ENCODE results near the gene TLE1.
"Not testable (repeated sequence)": the region's sequence is repeated elsewhere in the genome, so short reads cannot be mapped to it uniquely, and the experiment has no call there.

Gene TLE1

DNA sequence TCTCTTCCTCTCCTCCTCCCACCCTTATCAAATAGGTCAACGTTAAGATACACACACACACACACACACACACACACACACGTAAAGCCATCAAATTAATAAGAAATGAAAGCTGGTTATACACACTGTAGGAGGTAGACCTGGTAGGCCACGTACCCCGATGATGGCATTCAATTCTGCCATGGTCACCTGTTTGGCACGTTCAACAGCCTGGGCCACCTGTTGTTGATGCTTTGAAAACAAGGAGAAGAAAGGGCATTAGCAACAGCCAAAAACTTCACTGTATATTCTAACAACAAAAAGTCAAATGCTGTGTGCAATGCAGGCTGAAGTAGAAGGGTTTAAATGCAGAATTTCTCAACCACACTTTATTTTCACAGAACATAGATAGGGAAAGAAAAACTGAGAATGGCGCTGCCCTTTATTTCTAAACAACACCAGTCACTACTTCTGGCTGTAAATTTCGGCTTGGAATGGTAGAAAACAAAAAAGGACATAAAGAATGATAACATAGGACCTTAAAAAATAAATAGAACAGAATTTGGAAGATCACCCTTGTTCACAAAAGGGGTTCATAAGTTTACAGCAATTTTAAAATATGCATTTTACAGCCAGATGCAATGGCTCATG is 37.2 kb downstream of the TLE1 start:
- no peak for DNase-seq

DNA sequence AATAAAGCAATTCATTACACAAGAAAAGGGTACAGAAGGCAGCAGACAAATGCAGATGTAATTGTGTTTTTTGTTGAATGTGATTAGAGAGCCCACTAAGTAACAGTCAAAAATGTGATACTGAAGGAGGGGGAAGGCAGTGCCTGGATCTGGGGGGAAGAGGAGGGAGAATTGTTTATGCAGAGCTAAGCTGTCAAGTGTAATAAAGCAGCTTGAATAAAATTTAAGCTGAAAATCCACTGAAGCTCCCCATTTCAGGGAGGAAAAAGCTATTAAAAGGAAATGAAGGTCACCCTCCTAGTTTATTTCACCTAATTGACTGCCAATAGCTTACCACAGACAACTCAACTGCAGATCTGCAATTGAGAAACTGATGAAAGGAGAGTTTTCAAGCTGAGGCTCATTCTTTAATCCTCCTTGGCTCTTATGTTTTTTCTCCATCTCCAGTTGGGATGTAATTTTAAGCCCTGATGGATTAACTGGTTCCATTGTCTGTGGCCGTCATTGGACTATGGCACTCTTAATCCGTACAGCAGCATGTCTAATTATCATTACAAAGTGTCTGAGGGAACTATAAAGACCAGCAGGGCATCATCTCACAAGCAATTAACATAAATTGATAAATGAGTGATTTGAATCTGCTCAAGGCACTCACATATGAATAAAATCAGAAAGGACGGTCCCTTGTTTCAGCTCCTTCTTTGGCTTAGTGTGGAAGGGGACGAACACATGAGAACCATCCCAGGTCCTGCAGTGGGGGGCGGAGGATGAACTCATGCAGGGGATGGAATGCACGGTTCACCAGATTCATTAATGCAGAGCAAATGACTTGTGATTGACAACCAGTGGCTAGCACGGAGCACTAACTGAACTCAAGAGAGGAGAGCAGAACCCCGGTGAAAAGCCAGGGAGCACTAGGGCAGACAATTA is 38.5 kb downstream of the TLE1 start:
- DNase-seq = no peak

DNA sequence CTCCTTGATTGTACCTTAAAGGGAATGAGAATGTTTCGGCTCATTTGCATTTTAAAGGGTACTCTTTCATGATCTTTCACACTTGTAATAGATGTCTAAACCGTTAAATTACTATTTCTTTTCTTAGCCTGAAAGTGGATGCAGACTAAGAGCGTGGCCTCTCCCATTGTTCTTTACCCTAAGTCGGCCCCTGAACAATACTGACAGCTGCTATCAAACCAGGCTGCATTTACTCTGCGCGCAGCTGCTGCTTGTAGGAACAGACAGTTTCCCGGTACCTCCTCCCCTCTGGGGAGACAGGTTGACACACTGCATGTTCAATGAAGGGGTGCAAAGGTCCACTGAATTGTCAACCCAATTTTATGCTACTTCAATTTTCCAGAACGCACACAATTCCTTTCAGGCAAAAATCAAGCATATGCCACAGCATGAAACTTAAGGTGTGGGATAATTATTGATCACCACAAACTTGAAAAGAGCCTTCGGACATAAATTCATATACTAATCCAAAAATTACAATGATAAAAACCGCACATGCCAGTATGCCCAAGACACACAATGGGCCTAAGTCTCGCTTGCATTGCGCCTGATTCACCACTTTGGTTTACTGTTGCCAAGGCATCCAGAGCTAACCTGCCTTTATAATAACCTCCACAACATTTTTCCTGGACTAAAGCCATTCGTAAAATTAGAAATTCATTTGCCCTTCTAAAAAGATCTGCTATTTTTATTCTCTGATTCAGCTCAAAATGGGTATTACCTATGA is 39.7 kb downstream of the TLE1 start:
- DNase-seq = no peak

- DNase-seq = no peak
These were observed 40.5 kb downstream of the TLE1 start for GRCh38 chr9:81648891-81649290.

- no peak for DNase-seq
These were observed 43.0 kb downstream of the TLE1 start for GRCh38 chr9:81646337-81646736.

DNA sequence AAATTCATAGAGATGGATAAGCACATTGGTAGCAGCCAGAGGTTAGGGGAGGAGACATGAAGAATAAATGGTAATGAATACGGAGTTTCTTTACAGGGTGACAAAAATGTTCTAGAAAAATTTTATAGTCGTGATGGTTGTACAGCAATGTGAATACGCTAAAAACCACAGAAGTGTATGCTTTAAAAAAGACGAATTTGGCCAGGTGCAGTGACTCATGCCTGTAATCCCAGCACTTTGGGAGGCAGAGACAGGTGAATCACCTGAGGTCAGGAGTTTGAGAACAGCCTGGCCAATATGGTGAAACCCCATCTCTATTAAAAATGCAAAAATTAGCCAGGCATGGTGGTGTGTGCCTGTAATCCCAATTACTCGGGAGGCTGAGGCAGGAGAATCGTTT is 44.8 kb downstream of the TLE1 start:
- not testable (repeated sequence) for DNase-seq

DNA sequence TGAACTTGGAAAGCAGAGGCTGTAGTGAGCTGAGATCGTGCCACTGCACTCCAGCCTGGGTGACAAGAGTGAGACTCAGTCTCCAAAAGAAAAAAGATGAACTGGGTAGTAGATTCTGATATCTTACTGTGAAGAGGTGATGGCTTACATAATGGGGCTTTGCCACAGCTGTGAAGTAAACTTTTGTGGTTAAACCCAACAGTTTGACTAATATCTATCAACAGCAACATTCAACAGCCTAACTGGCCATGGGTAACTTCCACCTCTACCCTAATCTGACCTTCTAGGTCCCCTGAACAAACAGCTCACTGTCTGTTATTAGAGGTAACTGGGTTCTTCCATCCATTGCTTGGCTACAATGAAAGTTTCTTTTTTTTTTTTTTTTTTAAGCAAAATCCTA is 52.1 kb downstream of the TLE1 start:
- no peak for DNase-seq

GRCh38 chr9:81636255-81636599 is 53.1 kb downstream of the TLE1 start:
- no peak for DNase-seq

GRCh38 chr9:81635521-81636254 is 53.7 kb downstream of the TLE1 start:
- DNase-seq = no peak

GRCh38 chr9:81634915-81635516 is 54.3 kb downstream of the TLE1 start:
- DNase-seq = no peak

DNA sequence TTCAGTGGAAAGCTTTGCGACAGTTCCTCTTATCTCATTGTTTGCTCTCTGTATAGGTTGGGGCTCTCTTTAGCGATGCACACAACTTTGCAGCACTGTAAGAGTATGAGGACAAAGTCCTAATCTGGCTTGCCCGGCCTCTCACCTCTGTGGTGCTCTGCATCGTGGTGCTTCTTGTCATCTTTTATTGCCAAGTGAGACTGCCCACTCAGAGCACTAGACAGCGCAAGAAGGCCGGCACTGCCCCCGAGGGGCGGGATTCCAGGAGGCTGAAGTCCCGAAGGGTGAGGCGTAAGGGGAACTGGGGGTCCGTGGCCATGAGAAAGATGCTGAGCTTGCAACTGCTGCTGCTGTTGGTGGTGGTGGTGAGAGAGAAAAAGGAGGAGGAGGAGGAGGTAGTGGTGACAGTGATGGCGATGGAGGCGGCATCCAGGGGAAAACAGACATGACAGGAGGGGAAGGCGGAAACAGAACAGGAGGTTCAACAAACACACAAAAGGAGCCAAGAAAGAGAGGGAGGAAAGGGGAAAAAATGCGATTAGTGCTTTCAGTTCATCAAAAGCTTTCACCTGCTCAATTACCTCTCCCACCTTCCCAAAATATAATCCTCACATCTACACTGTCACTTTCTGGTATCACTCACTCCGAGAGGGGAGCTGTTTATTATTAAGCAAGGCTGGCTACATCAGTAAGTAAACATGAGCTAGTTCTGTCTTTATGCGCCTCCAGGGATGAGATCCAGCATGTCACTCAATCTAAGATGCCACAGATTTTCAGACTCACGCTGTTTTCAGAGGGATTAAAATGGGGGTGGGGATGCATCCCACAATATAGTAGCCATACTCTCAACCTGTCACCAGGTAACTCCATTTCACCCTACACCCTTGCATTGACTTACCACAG is 55.1 kb downstream of the TLE1 start:
- DNase-seq = no peak

DNA sequence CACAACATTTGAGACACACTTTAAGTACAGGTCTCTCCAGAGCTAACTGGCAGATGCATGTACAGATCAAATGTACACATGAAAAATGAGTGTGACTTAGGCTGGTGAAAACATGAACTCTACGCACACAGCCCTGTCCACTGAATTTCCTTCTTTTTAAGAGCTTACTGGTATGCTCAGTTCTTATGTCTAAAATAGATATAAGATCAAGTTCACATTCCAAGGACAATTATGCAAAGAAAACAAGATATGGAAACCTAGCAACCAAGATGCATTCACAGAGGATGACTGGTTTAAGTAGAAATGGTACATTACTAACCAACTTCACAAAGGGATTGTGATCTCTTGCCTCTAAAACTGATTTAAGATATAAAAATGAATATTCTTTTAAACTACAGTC is 56.7 kb downstream of the TLE1 start:
- DNase-seq = no peak

GRCh38 chr9:81631218-81631745 is 58.1 kb downstream of the TLE1 start:
- DNase-seq = no peak

DNA sequence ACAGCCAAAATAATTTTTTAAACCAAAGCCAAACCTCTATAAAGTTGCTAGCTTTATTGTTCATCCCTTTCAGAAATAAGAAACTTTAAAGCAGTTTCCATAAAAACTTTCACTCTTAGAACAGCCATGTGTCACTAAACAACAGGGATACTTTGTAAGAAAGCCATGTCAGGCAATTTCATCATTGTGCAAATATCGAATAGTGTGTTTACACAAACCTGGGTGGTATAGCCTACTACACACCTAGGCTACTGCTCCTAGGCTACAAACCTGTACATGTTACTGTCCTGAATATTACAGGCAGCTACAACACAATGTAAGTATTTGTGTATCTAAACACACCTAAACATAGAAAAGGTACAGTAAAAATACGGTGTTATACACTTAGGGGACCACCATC is 59.9 kb downstream of the TLE1 start:
- DNase-seq = no peak

DNA sequence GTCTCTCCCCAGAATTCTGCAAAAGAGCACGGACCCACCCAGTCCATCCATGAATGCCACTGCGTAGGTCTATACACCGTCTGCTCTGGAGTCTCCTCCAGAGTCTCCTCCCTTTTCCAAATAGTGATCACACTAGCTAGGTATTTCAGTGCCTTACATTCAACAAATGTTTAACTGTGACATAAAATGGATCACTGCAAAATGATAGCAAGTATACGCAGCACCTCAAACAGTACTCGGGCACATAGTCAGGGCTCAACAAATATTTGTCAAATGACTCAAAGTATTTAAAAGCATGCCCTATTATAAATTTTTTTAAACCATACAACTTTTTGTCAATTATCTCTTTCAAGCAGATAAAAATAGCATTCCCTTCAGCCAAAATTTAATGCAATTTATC is 60.5 kb downstream of the TLE1 start:
- no peak for DNase-seq

DNA sequence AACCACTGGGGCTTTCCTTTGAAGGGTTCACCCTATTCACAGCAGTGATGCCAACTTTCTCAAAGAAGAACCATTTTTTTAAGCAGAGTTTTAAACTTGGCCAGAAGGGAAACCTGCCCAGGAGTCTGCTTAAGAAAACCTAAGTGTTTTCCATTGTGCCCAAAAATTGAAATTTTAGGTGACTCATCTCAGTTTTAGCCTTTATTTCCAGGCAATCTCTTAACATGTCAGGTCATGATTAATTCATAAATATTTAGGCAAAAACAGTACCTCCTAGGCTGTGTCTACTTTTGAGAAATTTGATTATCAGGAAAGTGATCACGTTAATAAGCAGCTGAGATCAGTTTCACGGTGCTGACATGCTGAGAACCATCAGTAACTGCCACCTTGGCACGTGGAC is 61.9 kb downstream of the TLE1 start:
- no peak for DNase-seq

DNA sequence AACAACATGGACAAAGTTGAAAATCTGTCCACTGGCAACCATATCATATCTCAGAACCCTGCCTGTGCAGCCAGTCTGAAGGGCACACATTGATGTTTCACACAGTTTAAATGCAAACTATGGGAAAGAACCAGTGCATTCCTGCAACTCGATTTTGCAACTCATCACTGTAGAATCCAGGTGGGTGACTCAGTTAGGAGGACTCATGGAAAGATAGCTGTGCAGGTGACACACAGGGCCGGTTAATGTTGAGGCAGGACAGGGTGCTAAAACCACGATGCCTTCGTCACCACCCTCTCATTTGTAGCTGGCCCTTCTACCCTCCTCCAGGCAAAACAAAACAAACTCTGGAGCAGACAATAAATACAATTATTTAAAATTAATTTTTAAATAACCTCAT is 62.8 kb downstream of the TLE1 start:
- DNase-seq = no peak

- DNase-seq = peak; percentile 47
These were observed 63.4 kb downstream of the TLE1 start for GRCh38 chr9:81625969-81626368.

DNA sequence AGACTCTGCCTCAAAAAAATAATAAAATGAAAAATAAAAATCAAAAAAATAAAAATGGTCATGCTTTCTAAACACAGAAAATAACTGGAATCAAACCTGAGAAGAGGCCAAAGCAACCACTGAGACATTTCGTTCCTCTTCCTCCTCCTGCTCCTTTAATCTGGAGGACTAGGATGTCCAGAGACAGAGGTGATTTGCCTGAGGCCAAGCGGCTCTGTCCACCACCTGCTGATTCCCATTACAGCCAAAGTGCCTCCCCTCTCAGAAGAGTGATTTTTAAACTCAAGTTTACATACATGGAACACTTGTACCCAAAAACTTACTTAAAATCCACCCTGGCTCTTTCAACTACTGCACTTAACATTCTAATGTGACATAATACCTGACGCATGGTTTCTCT is 65.6 kb downstream of the TLE1 start:
- no peak for DNase-seq

DNA sequence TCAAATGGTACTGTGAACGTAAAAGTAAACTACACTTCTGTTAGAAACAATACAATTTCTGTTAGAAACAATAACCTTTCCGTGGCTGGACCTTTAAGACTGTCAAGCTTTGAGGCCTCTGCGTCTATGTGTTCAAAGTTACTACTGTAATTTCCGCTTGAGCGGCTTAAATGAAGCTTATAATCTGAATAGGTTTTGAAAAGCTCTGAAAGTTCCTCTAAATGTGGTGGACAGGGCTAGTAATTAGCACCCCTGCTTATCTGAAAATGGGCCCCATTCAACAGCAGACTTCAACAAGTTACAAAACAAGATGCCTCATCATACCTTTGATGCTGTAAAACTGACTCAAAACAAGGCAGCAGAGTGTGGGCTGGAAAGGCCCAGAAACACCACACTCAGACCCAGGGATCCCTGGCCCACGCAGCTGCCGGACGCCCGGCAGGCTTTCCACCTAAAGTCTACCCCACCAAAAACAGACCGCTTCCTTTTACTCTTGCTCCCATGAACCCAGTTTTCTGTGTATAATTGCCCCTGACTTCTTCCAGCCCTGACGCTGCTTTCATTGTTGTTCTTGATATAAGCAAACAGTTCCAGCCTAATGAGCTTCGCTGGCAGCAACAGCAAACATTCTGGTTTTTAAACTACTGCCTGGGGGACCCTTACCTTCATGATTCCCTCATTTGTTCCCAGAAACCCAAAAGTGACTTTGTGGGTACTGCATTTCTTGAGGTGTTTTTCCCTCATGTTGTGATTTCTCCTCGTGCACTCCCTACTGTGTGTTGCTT is 66.7 kb downstream of the TLE1 start:
- DNase-seq = no peak

Measured in NCI-H1436 treated with DMSO at 0.1 percent for 48 hours (cell line).